Dendritic cell treated with granulocyte-macrophage colony-stimulating factor and Interleukin-4, amounts not matched to agents 40 ng/mL and 50 ng/mL, for 4 days (primary cell): ENCODE results near the gene PLEKHD1.

Experiments used
- H3K27ac Mint-ChIP-seq: one replicate; pipeline ENCODE4 v1.8.0; 2022; ENCODE audit warnings: mild to moderate bottlenecking, mixed read lengths
- H3K27me3 Mint-ChIP-seq: one replicate; pipeline ENCODE4 v1.8.0; 2022; ENCODE audit warnings: mild to moderate bottlenecking, mixed read lengths
- H3K36me3 Mint-ChIP-seq: one replicate; pipeline ENCODE4 v1.8.0; 2022; ENCODE audit warnings: low read depth, mixed read lengths
- H3K4me1 Mint-ChIP-seq: one replicate; pipeline ENCODE4 v1.8.0; 2022; ENCODE audit warnings: low read depth, mixed read lengths
- H3K4me3 Mint-ChIP-seq: one replicate; pipeline ENCODE4 v1.8.0; 2022; ENCODE audit warnings: mild to moderate bottlenecking, moderate library complexity, mixed read lengths
- H3K9me3 Mint-ChIP-seq: one replicate; pipeline ENCODE4 v1.8.0; 2022; ENCODE audit warnings: mixed read lengths
- intact Hi-C: fragments of 100-400 bp; cut with micrococcal nuclease; formaldehyde crosslinking; loops from one replicate; pipeline ENCODE4 v1.15.0; 2022

Gene PLEKHD1

DNA sequence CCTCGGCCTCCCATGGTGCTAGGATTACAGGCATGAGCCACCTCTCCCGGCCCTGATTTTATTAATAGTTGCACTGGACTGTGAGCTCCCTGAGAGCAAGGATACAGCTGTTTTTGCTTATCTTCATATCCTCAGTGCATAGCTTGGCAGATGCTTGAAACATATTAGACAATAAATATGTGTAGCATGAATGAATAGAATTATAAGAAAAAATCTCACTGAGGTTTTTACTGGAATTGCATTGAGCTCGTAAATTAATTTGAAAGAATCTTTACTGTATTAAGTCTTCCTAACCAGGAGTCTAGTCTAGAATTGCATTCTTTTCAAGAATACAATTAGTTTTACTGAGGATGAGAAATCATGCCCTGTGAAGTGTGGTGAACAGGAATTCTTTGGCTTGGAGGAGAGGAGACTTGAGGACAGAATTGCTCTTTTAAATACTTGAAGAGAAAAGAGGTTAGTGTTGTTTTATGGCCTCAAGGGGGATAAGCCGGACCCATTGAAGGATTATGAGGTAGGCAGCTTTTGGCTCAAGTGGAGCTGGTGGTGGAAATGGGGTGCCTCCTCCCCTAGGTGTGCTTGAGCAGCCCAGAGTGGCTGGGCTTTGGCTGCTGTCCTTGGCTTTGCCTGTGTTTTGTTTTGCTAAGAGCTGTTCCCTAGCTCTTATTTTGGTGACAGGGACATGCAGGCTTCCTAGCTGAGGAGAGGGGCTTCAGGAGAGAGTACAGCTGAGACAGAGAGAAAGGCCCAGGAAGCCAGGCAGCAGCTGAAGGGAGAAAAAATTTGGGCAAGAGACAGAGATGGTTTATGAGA is 34.0 kb downstream of the PLEKHD1 start:
- Mint-ChIP-seq H3K4me1 (no peaks in the 10 kb centered on the region), H3K27me3 (peaks cover 30% of the 10 kb centered on the region), H3K27ac (no peak overlapping the region), H3K9me3 (peaks cover 9% of the 10 kb centered on the region), H3K36me3 (no peaks in the 10 kb centered on the region), H3K4me3 (no peak overlapping the region)
- intact Hi-C loops = no loop called here

DNA sequence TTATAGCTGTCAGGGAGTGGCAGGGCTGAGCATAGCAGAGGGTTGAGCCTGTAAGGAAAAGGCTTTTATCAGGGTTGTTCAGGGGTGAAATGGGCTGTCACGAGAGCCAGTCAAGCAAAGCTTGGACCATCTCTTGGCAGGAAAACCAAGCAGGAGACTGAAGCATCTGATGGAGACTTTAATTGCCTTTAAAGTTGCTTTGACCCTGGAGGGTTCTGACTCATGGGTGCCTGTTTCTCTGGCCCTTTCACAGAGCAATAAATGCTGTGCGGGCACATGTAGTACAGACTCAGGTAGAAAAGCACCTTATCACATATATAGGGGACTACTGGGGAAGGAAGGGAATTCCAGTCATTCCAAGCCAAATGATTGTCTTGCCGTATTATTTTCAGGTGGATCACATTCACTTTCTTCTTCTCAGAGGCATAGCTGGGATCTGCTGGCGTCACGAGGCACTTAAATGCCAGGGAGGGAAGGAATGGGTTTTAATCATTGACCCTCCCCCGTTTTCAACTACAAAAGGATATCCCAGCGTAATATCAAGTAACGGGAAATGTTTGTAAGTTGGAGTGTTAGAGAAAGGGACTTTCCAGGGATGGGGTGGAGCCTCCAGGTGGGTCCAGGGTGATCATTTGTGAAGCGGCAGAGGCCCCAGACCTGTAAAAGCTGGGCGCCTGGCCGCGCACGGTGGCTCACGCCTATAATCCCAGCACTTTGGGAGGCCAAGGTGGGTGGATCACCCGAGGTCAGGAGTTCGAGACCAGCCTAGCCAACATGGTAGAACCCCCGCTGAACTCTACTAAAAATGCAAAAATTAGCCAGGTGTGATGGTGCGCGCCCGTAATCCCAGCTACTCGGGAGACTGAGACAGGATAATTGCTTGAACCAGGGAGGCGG is 34.9 kb downstream of the PLEKHD1 start:
- H3K4me1 Mint-ChIP-seq = no peaks in the 10 kb centered on the region
- H3K9me3 Mint-ChIP-seq = peaks cover 9% of the 10 kb centered on the region
- intact Hi-C loops = no loop called here
- peaks cover 24% of the 10 kb centered on the region for H3K27me3 Mint-ChIP-seq
- no peak overlapping the region for H3K27ac Mint-ChIP-seq
- no peaks in the 10 kb centered on the region for H3K36me3 Mint-ChIP-seq
- no peak overlapping the region for H3K4me3 Mint-ChIP-seq

DNA sequence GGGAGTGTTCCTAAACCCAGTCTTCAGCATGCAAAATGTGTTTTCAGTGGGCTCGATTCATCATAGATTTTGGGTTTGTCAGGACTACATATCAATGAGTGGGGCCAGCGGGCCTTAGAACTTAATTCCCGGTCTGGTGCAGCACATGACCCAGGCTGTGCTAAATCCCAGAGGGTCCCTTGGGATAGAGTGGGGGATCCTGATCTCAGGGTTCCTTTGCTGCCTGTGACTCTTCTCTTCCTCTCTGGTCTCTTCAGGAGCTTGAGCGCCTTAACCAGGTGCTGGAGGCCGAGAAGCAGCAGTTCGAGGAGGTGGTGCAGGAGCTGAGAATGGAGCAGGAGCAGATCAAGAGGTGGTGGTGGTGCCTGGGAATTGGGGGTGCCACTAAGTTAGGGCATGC is 37.5 kb downstream of the PLEKHD1 start:
- no peak overlapping the region for H3K4me3 Mint-ChIP-seq
- intact Hi-C loops = no loop called here
- H3K27ac Mint-ChIP-seq = no peak overlapping the region
- peaks cover 16% of the 10 kb centered on the region for H3K27me3 Mint-ChIP-seq
- H3K9me3 Mint-ChIP-seq = no peaks in the 10 kb centered on the region
- H3K36me3 Mint-ChIP-seq = no peaks in the 10 kb centered on the region
- H3K4me1 Mint-ChIP-seq = no peaks in the 10 kb centered on the region

DNA sequence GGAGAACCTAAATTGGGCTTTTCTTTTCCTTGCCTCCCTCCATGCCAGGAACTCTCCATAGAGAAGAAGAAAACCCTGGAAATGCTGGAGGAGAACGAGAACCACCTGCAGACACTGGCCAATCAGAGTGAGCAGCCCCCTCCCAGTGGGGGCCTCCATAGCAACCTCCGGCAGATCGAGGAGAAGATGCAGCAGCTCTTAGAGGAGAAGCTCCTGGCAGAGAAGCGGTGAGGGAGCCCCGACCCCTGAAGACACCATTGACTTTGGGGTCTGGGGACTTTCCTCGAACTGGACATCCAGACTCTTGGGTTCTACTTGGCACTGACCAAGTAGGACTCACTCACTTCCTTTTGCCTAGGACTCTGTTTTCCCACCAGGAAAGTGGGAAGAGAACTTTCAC is 41.4 kb downstream of the PLEKHD1 start:
- Mint-ChIP-seq H3K27ac (no peak overlapping the region), H3K9me3 (no peaks in the 10 kb centered on the region), H3K27me3 (peaks cover 9% of the 10 kb centered on the region), H3K36me3 (no peaks in the 10 kb centered on the region), H3K4me1 (no peaks in the 10 kb centered on the region), H3K4me3 (no peak overlapping the region)
- intact Hi-C loops = no loop called here

DNA sequence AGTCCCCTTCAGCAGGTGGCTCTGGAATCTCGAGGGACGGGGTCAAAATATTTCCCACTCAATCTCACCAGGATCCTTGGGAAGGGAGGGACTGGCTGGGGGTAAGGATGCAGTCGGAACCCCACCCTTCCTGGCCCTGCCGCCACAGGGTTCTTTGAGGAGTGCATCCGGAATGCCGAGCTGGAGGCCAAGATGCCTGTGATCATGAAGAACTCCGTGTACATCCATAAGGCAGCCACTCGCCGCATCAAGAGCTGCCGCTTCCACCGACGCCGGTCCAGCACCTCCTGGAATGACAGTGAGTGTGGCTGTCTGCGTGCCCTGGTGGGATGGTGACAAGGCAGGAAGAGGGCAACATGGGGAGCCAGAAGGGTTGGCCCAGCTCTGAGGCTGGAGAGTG is 43.1 kb downstream of the PLEKHD1 start:
- Mint-ChIP-seq H3K4me1 (no peaks in the 10 kb centered on the region), H3K27ac (no peak overlapping the region), H3K9me3 (no peaks in the 10 kb centered on the region), H3K36me3 (no peaks in the 10 kb centered on the region), H3K27me3 (peaks cover 12% of the 10 kb centered on the region), H3K4me3 (no peak overlapping the region)
- intact Hi-C loops = no loop called here

DNA sequence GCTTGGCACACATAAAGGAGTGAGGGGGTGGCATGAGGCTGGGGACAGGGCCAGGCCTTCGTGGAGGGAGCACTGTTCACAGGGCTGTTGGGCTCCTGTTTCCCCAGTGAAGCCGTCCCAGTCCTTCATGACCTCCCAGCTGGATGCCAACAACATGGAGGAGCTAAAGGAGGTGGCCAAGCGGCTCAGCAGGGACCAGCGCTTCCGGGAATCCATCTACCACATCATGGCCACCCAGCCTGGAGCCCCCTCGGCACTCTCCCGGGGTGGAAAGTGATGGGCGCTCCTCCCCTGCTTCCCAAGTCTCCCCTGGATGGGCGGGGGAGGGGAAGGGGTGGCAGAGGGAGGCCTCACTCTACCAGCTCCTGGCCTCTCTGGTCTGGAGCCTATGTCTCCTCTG is 43.6 kb downstream of the PLEKHD1 start:
- Mint-ChIP-seq H3K27ac (no peak overlapping the region), H3K9me3 (no peaks in the 10 kb centered on the region), H3K4me3 (no peak overlapping the region), H3K27me3 (peaks cover 15% of the 10 kb centered on the region), H3K36me3 (no peaks in the 10 kb centered on the region), H3K4me1 (no peaks in the 10 kb centered on the region)
- intact Hi-C loops = no loop called here

DNA sequence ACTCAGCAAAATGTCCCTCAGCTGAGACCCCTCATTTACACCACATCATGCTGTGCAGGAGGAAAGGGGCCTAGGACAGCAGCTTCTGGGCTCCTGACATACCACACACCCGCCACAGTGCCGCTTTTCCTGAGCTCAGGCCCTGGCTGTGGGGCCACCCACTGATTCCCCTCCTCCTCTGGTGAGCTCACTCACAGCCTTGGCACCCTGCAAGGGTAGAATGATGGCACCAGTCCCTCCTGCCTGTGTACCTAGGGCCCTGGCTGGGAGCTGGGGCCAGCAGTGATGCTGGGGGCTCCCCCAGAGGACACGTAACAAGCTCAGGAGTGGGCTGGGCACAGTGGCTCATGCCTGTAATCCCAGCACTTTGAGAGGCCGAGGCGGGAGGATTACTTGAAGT is 44.4 kb downstream of the PLEKHD1 start:
- intact Hi-C loops = no loop called here
- no peaks in the 10 kb centered on the region for H3K36me3 Mint-ChIP-seq
- no peaks in the 10 kb centered on the region for H3K4me1 Mint-ChIP-seq
- no peak overlapping the region for H3K27ac Mint-ChIP-seq
- peaks cover 17% of the 10 kb centered on the region for H3K27me3 Mint-ChIP-seq
- H3K4me3 Mint-ChIP-seq = no peak overlapping the region
- no peaks in the 10 kb centered on the region for H3K9me3 Mint-ChIP-seq

DNA sequence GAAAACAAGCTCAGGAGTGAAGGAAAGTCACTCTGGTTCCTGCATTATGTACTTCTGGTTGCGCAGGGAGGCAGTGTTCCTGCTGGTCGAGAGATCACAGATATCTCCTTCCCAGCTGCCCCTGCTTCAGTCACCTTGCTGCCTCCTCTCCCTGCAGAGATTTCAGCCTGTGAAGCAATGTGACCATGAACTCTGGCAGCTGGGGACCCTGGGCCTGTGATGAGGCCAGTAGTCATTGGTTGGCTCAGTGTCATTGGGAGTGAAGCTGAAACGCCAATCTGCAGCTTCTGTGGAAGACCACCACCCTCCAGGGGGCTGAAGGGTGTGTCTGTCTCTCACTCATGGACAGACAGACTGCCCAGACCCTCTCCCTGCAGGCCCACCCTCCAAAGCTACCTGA is 45.0 kb downstream of the PLEKHD1 start:
- H3K4me3 Mint-ChIP-seq = no peak overlapping the region
- intact Hi-C loops = no loop called here

DNA sequence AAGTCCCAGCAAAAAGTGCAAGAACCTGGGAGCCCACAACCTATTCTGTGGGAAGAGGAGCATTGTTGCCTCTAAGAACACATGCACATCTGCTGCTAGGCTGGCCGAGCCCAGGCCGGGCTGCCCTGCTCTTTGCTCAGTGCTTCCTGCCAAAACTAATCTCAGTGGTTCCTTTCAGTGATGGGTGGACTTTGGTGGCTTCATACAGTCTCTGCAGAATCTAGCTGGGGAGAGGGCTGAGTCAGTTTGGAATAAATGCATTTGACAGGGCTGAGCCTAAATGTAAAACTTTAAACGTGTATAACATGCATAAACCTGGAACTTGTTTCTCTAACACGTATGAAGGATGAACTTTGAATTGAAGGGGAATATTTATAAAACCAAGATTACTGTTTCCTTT is 45.6 kb downstream of the PLEKHD1 start:
- H3K36me3 Mint-ChIP-seq = no peaks in the 10 kb centered on the region
- intact Hi-C loops = no loop called here
- H3K4me3 Mint-ChIP-seq = no peak overlapping the region
- H3K4me1 Mint-ChIP-seq = no peaks in the 10 kb centered on the region
- H3K27ac Mint-ChIP-seq = no peak overlapping the region
- no peaks in the 10 kb centered on the region for H3K9me3 Mint-ChIP-seq
- peaks cover 20% of the 10 kb centered on the region for H3K27me3 Mint-ChIP-seq

More for the DNA sequence above, 45.0 kb downstream of the PLEKHD1 start:
- H3K9me3 Mint-ChIP-seq = no peaks in the 10 kb centered on the region
- H3K27ac Mint-ChIP-seq = no peak overlapping the region
- no peaks in the 10 kb centered on the region for H3K4me1 Mint-ChIP-seq
- no peaks in the 10 kb centered on the region for H3K36me3 Mint-ChIP-seq
- H3K27me3 Mint-ChIP-seq = peaks cover 17% of the 10 kb centered on the region

DNA sequence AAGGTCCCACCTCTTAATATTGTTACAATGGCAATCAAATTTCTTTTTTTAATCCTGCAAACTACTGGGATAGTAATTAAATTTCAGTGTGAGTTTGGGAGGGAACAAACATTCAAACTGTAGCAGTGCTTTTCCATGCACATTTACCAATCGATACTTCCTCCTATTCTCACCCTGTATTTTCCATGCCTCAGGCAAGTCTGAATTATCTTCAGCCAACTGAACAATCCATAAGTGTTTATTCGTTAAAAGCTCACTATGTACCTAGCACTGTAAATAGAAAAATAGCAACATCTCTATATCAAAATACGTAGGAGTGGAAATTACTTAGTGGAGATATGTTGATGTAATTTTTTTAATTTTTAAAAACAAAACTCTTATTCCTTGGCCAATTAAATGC is 46.6 kb downstream of the PLEKHD1 start:
- peaks cover 20% of the 10 kb centered on the region for H3K27me3 Mint-ChIP-seq
- H3K9me3 Mint-ChIP-seq = no peaks in the 10 kb centered on the region
- no peaks in the 10 kb centered on the region for H3K36me3 Mint-ChIP-seq
- intact Hi-C loops = no loop called here
- H3K4me1 Mint-ChIP-seq = no peaks in the 10 kb centered on the region
- H3K4me3 Mint-ChIP-seq = no peak overlapping the region
- no peak overlapping the region for H3K27ac Mint-ChIP-seq

DNA sequence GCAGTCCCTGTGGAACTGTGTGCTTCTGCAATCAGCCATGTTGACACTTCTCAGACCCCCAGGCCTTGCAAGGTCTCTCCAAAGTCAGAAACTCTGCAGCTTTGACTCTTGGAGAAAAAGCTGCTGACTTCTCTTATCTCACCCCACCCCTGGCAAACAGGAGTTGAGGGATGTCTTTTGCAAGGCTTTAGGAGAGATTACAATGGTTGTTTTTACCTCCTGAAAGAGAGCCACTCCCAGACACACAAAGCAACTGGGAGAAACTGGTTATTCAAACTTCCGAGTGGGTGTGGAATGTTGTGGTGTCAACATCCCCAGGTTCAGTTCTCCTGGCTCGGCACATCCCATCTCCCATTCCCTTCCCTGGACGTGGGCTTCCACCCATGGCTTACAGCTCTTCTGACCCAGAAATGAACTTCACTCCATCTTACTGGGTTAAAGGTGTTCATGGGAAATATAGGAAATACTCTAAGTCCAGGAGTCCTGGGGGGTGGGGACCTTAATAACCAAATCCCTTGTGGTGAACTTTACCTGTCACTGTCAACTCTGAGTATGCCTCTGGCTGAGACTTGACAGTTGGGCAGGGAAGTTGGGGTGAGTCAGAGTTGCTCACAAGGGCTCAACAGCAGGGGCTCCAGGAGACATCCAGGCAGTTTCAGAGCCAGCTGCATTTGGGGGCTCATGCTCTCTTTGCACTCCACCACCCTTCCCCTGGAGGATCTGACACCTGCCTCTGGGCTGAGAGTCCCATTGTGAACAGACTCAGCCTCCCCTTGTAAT is 48.2 kb downstream of the PLEKHD1 start:
- Mint-ChIP-seq H3K27me3 (peaks cover 18% of the 10 kb centered on the region), H3K4me1 (no peaks in the 10 kb centered on the region), H3K36me3 (no peaks in the 10 kb centered on the region), H3K9me3 (no peaks in the 10 kb centered on the region), H3K4me3 (no peak overlapping the region), H3K27ac (no peak overlapping the region)
- intact Hi-C loops = no loop called here

DNA sequence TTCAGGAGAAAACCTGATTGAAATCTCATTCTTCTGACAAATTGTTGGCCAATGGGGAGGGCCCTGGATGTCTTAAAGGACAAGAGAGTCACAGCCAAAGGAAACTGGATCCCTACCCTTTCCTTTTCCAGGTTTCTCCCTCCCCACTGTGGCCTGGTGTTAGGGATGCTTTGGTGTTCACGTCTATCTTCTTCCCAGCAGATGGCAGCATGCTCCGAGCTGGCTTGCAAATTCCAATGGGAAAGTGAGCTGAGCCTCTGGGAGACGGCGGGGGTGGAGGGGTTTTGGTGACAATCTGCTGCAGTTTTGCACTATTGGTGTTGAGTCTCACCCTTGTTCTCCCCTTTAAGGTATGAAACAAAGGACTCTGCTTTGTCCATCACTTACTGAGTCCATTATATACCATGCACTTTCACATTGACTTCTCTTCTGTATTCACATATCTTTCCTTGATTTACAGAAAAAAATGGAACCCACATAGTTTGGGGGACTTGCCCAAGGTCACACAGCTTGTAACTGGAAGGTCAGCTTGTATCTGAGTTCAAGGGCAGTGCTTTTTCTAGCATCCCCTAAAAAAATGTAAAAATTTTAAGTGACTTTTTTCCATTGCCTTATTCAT is 50.8 kb downstream of the PLEKHD1 start:
- no peaks in the 10 kb centered on the region for H3K36me3 Mint-ChIP-seq
- intact Hi-C loops = loop anchor here (1.0 kb wide), 1 partner anchor 39 kb away; the partner anchor contains the start of gene CCDC177
- H3K4me3 Mint-ChIP-seq = no peak overlapping the region
- no peaks in the 10 kb centered on the region for H3K4me1 Mint-ChIP-seq
- H3K27me3 Mint-ChIP-seq = peaks cover 11% of the 10 kb centered on the region
- H3K27ac Mint-ChIP-seq = no peak overlapping the region
- H3K9me3 Mint-ChIP-seq = no peaks in the 10 kb centered on the region

DNA sequence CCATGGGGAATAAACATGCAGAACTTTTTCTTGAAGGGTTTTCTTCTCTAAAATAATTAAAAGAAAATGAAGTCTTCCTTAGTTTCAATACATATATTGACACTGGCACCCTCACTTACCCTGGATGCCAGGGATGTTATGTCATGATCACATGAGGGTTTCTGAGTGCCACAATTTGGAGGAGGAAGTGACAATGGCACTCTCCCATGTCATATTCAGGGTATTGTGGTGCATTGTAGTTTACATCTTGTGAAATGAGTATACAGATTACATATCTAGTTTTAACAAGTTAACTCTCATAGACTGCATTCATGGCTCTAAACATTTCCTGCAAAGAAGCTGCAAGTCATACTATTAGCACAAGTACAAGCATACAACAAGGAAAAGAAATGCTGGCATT is 52.4 kb downstream of the PLEKHD1 start:
- H3K27ac Mint-ChIP-seq = no peak overlapping the region
- H3K9me3 Mint-ChIP-seq = no peaks in the 10 kb centered on the region
- intact Hi-C loops = no loop called here
- no peak overlapping the region for H3K4me3 Mint-ChIP-seq
- H3K36me3 Mint-ChIP-seq = no peaks in the 10 kb centered on the region
- peaks cover 8% of the 10 kb centered on the region for H3K27me3 Mint-ChIP-seq
- no peaks in the 10 kb centered on the region for H3K4me1 Mint-ChIP-seq
